Measurements from ENCODE around the gene ARFGAP1.

- TF ChIP-seq CTCF (conservative IDR thresholded peaks at IDR 0.05; ENCODE audit: low read depth, low read length) (no peak), POLR2A (IDR thresholded peaks at IDR 0.05; ENCODE audit: low read depth, low read length) (no peak), MAZ (IDR thresholded peaks at IDR 0.05; ENCODE audit: borderline replicate concordance, low read depth, low read length) (no peak), ELK1 (IDR thresholded peaks at IDR 0.05; ENCODE audit: borderline replicate concordance, low read depth, low read length) (no peak), SMC3 (IDR thresholded peaks at IDR 0.05; ENCODE audit: low read depth, low read length) (no peak), MXI1 (IDR thresholded peaks at IDR 0.05; ENCODE audit: borderline replicate concordance, low read depth, low read length) (no peak)
Observed at GRCh38 chr20:63267691-63268090, 4.9 kb upstream of the ARFGAP1 start.
